Hematopoietic multipotent progenitor cell treated with erythropoietin and hydrocortisone succinate and interleukin-3 and kit ligand, for 8 days (in vitro differentiated cells): ENCODE data around the gene NOL12.
"Not testable (repeated sequence)": the region's sequence is repeated elsewhere in the genome, so short reads cannot be mapped to it uniquely, and the experiment has no call there.

Source experiments
- DNase-seq: peaks from one replicate; pipeline ENCODE4 v3.0.0-alpha.2; 2015

NOL12 gene

GRCh38 chr22:37681001-37681424 is 5.1 kb upstream of the NOL12 start:
- no peak for DNase-seq

- DNase-seq = peak; percentile 84
These were observed 4.5 kb upstream of the NOL12 start for GRCh38 chr22:37681556-37682049.

GRCh38 chr22:37684803-37685615 is 1.1 kb upstream of the NOL12 start:
- no peak for DNase-seq

GRCh38 chr22:37690407-37690806 is 4.3 kb downstream of the NOL12 start:
- no peak for DNase-seq

- DNase-seq = no peak
These were observed 4.9 kb downstream of the NOL12 start for GRCh38 chr22:37690901-37691504.

- DNase-seq = no peak
These were observed 6.6 kb downstream of the NOL12 start for GRCh38 chr22:37692627-37693285.

- DNase-seq = not testable (repeated sequence)
These were observed 8.0 kb downstream of the NOL12 start for GRCh38 chr22:37694131-37694530.

GRCh38 chr22:37696260-37696656 is 10.1 kb downstream of the NOL12 start:
- DNase-seq = not testable (repeated sequence)

- peak; percentile 94 for DNase-seq
These were observed 10.8 kb downstream of the NOL12 start, which contains the start of gene TRIOBP for GRCh38 chr22:37696657-37697537. Gene TRIOBP, plus strand, starts transcription at chr22:37697048. Its CDS starts 4,318 bp downstream, at chr22:37701366.

GRCh38 chr22:37697538-37697835 is 11.3 kb downstream of the NOL12 start:
- DNase-seq = no peak

- peak; percentile 16 for DNase-seq
These were observed 15.1 kb downstream of the NOL12 start for GRCh38 chr22:37701141-37701786.

GRCh38 chr22:37703906-37704305 is 17.8 kb downstream of the NOL12 start:
- no peak for DNase-seq

GRCh38 chr22:37704645-37705044 is 18.5 kb downstream of the NOL12 start:
- DNase-seq = no peak

- no peak for DNase-seq
These were observed 19.1 kb downstream of the NOL12 start for GRCh38 chr22:37705205-37705604.

GRCh38 chr22:37708580-37709444 is 22.7 kb downstream of the NOL12 start:
- DNase-seq = no peak

GRCh38 chr22:37709445-37709765 is 23.3 kb downstream of the NOL12 start:
- DNase-seq = no peak

GRCh38 chr22:37710675-37711074 is 24.5 kb downstream of the NOL12 start:
- DNase-seq = no peak

- no peak for DNase-seq
These were observed 25.3 kb downstream of the NOL12 start for GRCh38 chr22:37711490-37711889.

- no peak for DNase-seq
These were observed 27.6 kb downstream of the NOL12 start for GRCh38 chr22:37713761-37714160.

GRCh38 chr22:37714634-37715033 is 28.5 kb downstream of the NOL12 start:
- DNase-seq = no peak

- DNase-seq = no peak
These were observed 29.6 kb downstream of the NOL12 start for GRCh38 chr22:37715760-37716159.
